AG09319 (cell line): Measurements from ENCODE around the gene FOXP1.

Source experiments
- DNase-seq: peaks from one replicate; pipeline ENCODE4 v3.0.0-alpha.2; 2010; ENCODE audit warnings: low read depth; ENCODE audit errors: extremely low read depth
- TF ChIP-seq, protein P1 (sequence below): IDR thresholded peaks from 2 replicates; pipeline ENCODE4 v1.5.1; 2011; ENCODE audit warnings: low read depth, mild to moderate bottlenecking, inconsistent platforms, low read length, moderate library complexity

Gene FOXP1

DNA sequence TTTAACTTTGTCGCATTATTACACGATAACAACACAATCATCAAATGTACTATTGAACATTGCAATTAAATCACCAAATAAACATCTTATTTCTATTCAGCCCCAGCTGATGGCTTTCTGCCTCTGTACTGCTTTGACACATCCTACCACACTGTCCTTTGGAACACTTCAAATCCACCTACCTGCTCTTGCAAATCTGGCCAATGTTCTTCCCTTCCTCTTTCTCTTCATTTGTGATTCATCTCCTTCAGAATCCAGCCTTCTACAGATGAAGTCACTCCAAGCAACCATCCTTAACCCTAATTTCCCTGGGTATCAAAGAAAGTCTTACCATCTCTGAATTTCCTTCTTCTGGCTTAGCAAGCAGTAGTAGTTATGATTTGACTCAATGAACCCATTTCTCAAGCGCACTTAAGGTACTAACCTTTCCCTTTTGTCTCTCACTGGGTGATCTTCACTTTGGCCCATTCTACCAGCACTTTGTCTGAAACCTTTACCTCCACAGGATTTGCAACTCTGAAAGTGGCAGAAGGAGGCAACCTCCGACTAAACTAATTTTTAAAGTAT, 502.9 kb downstream of the FOXP1 start:
- TF ChIP-seq, protein P1, sequence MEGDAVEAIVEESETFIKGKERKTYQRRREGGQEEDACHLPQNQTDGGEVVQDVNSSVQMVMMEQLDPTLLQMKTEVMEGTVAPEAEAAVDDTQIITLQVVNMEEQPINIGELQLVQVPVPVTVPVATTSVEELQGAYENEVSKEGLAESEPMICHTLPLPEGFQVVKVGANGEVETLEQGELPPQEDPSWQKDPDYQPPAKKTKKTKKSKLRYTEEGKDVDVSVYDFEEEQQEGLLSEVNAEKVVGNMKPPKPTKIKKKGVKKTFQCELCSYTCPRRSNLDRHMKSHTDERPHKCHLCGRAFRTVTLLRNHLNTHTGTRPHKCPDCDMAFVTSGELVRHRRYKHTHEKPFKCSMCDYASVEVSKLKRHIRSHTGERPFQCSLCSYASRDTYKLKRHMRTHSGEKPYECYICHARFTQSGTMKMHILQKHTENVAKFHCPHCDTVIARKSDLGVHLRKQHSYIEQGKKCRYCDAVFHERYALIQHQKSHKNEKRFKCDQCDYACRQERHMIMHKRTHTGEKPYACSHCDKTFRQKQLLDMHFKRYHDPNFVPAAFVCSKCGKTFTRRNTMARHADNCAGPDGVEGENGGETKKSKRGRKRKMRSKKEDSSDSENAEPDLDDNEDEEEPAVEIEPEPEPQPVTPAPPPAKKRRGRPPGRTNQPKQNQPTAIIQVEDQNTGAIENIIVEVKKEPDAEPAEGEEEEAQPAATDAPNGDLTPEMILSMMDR, result no peak
- DNase-seq, result no peak

DNA sequence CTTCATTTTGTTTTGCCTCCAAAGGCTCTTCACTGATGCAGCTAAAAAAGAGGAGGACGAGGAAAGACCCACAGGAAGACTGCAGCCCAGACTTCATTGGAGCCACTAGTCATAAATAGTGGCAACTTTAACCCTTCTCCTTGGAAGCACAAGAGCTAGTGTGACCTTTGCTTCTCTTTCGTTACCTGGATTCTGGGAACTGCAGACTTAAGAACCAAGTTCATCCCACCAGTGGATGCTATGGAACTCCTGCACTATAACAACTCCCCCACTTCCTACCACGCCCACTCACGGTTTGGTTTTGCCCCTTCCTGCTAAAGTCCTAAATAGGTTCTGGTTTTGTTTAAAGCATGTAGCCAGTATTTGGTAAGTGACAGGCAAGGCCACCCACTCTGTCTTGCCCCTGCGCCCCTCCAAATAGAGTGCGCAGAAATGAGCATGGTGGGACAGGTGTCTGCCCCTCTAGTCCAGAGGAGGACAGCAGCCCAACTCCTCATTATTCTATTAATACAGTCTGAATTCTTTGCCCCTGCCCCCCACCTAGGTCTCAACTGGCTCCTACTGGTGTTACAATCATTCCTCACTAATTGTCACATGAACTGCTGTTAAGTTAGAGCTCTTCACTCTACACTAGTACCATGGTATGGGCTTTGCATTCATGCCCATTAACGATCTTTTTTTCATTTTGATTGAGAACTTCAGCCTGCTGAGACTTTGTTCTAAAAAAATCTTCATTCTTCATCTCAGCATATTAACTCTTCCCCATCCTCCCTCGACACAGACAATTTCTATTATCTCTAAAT, 504.6 kb downstream of the FOXP1 start:
- TF ChIP-seq, protein P1, result no peak
- DNase-seq, result no peak

DNA sequence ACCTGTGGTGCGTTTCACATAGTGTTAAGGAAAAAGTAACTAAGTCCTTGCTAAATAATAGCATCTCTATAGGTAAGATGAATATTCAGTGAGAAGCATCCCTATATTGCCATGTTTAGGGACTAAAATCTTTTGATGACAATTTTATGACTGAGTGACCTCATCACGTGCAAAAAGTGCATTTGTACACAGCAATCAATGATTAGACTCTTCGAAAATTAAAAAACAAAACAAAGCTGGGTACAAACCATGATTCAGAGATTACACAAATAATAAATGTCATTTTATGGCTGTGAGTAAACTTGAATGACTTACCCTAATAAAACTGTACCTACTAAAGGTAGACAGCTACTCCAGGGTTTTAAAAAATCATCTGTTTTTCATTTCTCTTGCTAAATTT, 505.3 kb downstream of the FOXP1 start:
- no peak for DNase-seq
- TF ChIP-seq, protein P1, result no peak

GRCh38 chr3:71077070-71077469, 506.5 kb downstream of the FOXP1 start:
- TF ChIP-seq, protein P1, result no peak
- no peak for DNase-seq

GRCh38 chr3:71076361-71077002, 507.0 kb downstream of the FOXP1 start:
- DNase-seq, result no peak
- TF ChIP-seq, protein P1, result no peak

DNA sequence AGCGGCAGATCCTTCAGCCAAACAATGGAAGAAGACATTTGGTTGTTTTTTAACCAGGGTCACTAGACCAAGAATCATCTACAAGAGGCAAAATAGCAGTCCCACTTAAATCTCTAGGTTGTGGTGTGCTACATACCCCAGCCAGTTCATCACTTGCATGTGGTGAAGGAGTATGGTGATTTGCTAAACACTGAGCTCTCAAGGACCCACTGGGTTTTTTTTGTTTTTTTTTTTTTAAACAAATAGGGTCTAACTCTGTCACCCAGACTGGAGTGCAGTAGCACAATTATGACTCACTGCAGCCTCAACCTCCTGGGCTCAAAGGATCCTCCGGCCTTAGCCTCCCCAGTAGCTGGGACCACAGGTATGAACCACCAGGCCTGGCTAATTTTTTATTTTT, 508.0 kb downstream of the FOXP1 start:
- DNase-seq, result no peak
- TF ChIP-seq, protein P1, result no peak

- DNase-seq, result no peak
- TF ChIP-seq, protein P1, result no peak
Measured at GRCh38 chr3:71074423-71074822, 509.1 kb downstream of the FOXP1 start.
